Daoy (cell line): Measurements from ENCODE around the gene LDLR. TPM values are rescaled to one million over a fixed set of nuclear protein-coding genes. Genes with fewer than 3 reads are reported as not detected.
A peak's percentile ranks its signal among the peaks of the same experiment; 100 is the strongest.
"Not testable (repeated sequence)": the region's sequence is repeated elsewhere in the genome, so short reads cannot be mapped to it uniquely, and the experiment has no call there.

ENCODE experiments used
- DNase-seq: peaks from one replicate; pipeline ENCODE4 v3.0.0-alpha.2; 2015; ENCODE audit warnings: low read depth
- total RNA-seq: library from RNA; depleted of rRNA; stranded (reverse); fragments of >200 nt; shearing (Covaris generic); gene quantifications from 2 replicates; pipeline ENCODE4 v1.2.3, GENCODE V29; 2014; rRNA removed

The LDLR gene
- total RNA-seq, 1 experiment from 2014 or later = 68.3 TPM

DNA sequence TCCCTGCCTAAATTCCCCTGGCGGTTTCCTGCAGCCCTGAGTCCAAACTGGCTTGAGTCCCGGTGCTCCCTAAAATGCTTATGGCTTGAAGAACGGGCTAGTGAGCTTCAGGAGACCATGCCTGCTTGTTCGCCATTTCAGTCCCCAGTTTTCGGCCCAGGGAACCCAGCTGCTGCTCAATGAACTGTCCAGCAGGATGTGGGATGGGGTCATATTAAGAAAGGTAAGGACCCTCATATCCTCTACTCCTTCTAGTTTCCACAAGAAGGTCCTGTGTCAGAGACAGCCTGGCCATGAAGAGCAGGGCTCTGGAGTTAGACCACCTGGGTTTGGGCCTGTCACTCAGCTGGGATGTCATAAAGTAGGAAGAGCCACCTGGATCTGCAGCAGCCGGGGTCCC lies 83.3 kb downstream of the LDLR start:
- DNase-seq = no peak

DNA sequence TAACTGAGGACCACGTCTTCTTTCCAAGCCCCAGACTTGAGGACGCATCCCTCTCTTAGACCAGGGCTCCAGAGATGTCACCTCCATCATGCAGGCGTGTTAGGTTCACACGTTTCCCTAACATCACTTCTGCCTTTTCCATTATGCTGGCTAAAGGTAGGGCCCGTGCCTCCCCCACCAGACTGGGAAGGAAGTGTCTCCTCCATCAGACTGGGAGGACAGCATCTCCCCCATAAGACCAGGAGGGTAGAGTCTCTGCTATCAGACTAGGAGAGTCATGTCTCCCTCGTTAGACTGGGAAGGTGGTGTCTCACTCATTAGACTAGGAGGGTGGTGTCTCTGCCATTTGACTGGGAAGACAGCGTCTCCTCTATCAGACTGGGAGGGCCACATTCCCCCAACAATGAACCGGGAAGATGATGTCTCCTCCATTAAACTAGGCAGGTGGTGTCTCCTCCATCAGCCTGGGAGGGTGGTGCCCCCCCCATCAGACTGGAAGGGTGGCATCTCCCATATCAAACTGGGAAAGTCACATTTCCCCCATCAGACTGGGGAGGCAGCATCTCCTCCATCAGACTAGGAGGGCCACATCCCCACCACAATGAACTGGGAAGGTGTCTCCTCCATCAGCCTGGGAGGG lies 84.4 kb downstream of the LDLR start:
- no peak for DNase-seq

DNA sequence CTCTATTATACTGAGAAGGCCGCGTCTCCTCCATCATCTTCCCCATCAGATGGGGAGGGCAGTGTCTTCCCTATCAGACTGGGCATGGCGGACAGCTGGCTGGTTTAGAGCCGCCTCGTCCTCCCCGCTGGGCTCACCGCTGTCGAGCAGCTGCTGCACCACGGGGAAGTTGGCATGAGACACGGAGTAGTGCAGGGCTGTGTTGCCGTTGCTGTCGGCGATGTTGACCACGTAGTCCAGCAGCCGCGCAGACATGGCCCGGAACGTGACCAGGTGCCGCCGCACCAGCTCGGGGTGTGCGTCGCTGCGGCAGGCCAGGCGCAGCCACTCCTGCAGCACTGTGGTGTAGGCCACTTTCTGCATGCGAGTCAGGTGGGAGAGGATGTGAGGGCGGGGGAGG lies 85.1 kb downstream of the LDLR start:
- DNase-seq = no peak

DNA sequence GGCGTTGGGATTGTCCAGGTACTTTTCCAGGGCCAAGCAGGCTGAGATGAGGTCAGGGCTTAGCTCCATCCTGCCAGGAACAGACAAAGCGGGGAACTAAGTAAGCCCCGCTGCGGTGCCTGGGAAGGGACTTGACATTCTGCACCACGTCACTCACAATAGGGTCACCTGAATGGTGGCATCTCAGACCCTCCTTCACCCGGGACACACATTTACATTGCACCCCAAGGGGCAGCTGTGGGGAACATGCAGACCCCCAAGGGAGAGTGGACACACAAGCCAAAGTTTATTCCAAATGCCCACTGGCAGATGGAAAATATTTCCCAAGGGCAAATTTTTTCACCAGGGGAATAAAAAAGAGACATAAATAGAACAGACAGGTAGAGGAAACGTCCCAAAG lies 86.7 kb downstream of the LDLR start:
- DNase-seq = no peak

DNA sequence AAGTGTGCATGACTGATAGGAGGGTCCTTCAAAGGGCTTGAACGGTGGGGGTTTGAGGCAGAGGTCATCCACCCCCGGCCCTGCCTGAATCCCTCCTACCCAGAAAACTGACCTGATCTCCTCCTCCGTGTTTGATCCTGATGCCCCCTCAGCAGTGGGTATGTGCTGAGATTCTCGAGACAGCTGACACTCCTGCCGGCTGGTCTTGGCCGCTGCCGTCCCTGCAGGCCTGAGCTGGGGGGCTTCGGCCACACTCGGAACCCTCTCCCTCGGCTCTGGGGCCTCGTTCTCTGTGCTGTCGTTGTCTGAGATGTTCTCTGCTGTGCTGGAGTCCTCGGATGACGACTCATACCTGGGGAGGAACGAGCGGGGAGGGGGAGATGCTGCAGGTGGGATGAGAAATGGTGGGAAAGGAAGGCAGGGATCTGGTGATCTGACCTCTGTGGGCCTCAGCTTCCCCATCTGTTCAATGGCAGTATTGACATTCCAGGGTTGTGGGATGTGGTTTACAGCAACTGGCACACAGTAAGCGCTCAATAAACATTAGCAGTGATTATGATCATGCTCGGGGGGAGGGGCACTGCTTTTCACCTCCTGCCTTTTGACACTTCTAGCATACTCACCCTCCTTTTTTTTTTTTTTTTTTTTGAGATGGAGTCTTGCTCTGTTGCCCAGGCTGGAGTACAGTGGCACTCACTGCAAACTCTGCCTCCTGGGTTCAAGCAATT lies 87.4 kb downstream of the LDLR start:
- no peak for DNase-seq

DNA sequence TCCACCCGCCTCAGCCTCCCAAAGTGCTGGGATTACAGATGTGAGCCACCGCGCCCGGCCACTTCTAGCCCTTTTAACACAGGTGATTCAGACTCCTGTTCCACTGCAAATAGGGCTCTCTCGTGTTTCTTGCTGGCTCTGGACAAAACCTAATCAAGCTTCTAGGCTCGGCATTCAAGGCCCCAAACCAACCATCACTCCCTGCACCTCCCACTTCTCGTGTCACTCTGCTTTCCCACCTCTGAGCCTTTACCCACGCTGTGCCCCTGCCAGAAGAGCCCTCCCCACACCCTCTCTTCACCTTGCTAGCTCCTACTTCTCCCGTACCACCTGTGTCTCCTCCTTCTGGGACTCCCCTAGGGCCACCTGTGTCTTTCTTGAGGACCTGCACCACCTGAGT lies 88.3 kb downstream of the LDLR start:
- DNase-seq = no peak

DNA sequence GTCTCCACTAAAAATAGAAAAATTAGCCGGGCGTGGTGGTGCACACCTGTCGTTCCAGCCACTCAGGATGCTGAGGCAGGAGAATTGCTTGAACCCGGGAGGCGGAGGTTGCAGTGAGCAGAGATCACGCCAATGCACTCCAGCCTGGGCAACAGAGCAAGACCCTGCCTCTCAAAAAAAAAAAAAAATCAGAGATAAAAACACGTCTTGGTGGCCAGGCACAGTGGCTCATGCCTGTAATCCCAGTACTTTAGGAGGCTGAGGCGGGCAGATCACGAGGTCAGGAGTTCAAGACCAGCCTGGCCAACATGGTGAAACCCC lies 89.8 kb downstream of the LDLR start:
- not testable (repeated sequence) for DNase-seq

DNA sequence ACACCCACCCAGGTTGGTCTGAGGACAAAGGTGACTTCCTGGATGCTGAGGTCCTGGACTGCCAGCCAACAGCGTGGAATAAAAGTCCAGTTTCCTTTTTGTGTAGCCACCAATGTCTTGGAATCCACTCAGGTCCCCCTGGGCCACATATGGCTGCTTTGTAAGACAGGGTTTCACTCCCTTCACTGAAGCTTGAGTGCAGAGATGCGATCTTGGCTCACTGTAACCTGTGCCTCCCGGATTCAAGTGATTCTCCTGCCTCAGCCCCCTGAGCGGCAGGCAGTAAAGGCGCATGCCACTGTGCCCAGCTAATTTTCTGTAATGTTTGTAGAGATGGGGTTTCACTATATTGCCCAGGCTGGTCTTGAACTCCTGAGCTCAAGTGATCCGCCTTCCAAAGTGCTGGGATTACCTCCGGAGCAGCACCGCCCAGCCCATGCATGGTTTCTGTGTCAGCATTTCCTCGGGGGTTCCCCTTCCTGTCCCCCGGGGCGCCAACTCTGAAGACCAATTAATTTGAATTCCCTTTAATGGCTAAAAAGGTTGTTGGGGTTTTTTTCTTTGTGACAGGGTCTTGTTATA lies 90.5 kb downstream of the LDLR start:
- peak; percentile 53 for DNase-seq

DNA sequence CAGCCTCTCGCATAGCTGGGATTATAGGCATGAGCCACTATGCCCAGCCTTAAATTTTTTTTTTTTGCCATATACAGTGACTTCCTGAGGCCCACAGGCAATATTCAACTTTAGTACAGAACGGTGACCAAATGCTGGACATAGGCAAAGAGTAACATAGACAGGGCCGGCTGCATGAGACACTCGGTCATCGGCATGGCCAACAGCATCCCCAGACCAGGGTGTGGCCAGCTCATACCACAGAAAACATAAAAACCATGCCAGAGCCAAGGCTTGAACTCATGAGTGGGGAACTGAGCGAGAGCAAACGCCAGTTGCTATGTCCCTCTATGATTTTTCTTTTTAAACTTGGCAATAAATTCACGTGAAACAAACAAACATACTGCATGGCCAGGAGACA lies 91.1 kb downstream of the LDLR start:
- DNase-seq = no peak

DNA sequence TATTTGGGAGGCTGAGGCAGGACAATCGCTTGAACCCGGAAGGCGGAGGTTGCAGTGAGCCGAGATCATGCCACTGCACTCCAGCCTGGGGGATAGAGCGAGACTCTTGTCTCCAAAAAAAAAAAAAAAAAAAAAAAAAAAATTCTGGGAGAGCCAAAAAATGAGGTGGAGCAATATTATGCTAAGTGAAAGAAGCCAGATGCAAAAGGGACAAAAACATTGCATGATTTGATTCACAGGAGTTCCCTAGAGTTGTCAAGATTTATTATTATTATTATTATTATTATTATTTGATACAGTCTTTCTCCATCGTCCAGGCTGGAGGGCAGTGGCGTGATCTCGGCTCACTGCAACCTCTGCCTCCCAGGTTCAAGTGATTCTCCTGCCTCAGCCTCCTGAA lies 91.7 kb downstream of the LDLR start:
- not testable (repeated sequence) for DNase-seq

DNA sequence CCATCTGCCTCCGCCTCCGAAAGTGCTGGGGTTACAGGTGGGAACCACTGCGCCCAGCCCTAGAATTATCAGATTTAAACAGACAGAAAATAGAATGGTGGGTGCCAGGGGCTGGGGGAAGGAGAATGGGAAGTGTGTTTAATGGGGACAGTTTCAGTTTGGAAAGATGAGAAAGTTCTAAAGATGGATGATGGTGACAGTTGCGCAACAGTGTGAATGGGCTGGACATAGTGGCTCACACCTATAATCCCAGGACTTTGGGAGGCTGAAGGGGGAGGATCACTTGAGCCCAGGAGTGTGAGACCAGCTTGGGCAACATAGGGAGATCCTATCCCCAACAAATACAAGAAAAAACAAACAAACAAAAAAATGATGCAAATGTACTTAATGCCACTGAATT lies 92.2 kb downstream of the LDLR start:
- DNase-seq = no peak

Other genes with a start within 250 kb of the LDLR start
- not detected in 2 replicates for gene C19orf38, start 241.0 kb upstream of the LDLR start, total RNA-seq
- 20.5 and 24.1 TPM in 2 replicates for gene CARM1, start 217.9 kb upstream of the LDLR start, total RNA-seq
- 69.8 and 92.6 TPM in 2 replicates for gene YIPF2, start 160.8 kb upstream of the LDLR start, total RNA-seq
- gene TIMM29, start 160.7 kb upstream of the LDLR start, total RNA-seq = 67.1 and 80.6 TPM in 2 replicates
- gene SMARCA4, start 128.4 kb upstream of the LDLR start, total RNA-seq = 112 and 152 TPM in 2 replicates
- gene SPC24, start 66.3 kb downstream of the LDLR start, total RNA-seq = 54.7 and 94.6 TPM in 2 replicates
- 49.0 and 75.1 TPM in 2 replicates for gene KANK2, start 108.1 kb downstream of the LDLR start, total RNA-seq
- gene ANGPTL8, start 150.2 kb downstream of the LDLR start, total RNA-seq = not detected in 2 replicates
- 2.9 and 4.3 TPM in 2 replicates for gene DOCK6, start 173.1 kb downstream of the LDLR start, total RNA-seq
- not detected in 2 replicates for gene TSPAN16, start 206.7 kb downstream of the LDLR start, total RNA-seq